ENCODE results near the gene BANF1. TPM values are rescaled to one million over a fixed set of nuclear protein-coding genes. Genes with fewer than 3 reads are reported as not detected.
"Not testable (repeated sequence)": the region's sequence is repeated elsewhere in the genome, so short reads cannot be mapped to it uniquely, and the experiment has no call there.

BANF1 gene
- total RNA-seq, 1 donor from 2014 or later, result 167 TPM

DNA sequence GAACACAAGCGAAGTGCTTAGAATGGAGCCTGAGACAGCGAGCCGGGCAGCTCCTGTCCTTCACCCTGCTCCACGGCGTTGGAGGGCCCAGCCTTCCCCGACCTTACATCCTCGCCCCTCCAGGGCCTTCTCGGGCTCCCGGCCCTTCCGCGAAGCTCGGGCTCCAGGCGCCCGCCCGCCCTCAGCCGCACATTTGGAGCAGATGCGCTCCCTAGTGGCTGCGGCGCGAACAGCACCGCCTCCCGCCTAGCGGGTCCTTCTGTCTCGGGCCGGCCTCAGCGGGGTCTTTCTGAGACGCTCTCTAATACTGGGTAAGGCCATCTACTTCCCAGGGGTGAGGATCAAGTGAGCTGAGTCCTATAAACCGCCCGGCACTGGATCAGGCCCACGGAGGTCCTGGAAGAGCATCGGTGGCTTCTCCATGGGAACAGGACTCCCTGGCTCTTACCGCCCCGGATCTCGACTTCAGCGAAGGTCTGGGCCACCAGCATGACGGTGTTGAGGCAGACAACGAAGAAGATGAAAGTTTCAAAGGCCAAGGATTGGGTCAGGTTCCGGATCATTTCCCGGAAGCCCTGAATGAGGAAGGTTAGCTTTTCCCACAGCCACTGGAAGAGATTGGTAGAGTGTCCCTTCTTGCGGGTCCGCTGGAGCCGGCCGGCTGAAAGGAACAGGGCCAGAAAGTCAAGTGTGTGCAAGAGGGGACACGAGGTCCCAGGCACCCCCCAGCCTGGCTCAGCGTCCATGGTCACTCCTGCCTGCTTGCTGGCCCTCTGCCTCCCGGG, 20.3 kb downstream of the BANF1 start:
- ATAC-seq (peak; percentile 92), DNase-seq (peak; percentile 89)
- Histone ChIP-seq H3K4me3 (peak overlapping the region; percentile 16), H3K27me3 (no peaks in the 10 kb centered on the region), H3K9me3 (no peaks in the 10 kb centered on the region), H3K27ac (no peak overlapping the region), H3K36me3 (no peaks in the 10 kb centered on the region), H3K4me1 (peaks cover 13% of the 10 kb centered on the region)
- TF ChIP-seq CTCF (IDR thresholded peaks at IDR 0.05), result peak; percentile 97
- intact Hi-C loops (cut with DNase I), result no loop called here

- intact Hi-C loops (cut with DNase I); DNase-seq; ATAC-seq; H3K9me3 ChIP-seq; H3K4me3 ChIP-seq; H3K27me3 ChIP-seq; H3K27ac ChIP-seq; H3K36me3 ChIP-seq: not testable (repeated sequence)
- peaks cover 13% of the 10 kb centered on the region for H3K4me1 ChIP-seq
These were observed 20.8 kb downstream of the BANF1 start for GRCh38 chr11:66023186-66023440.

- no peaks in the 10 kb centered on the region for H3K9me3 ChIP-seq
- intact Hi-C loops (cut with DNase I), result no loop called here
- no peak for ATAC-seq
- H3K4me3 ChIP-seq, result no peak within 1 kb of the TSS
- H3K4me1 ChIP-seq, result peaks cover 13% of the 10 kb centered on the region
- no peak within 1 kb of the TSS for H3K27ac ChIP-seq
- no peak for DNase-seq
- H3K27me3 ChIP-seq, result no peaks in the 10 kb centered on the region
- no peak for TF ChIP-seq CTCF (IDR thresholded peaks at IDR 0.05)
- H3K36me3 ChIP-seq, result no peaks in the 10 kb centered on the region
These were observed 23.8 kb downstream of the BANF1 start, which contains the start of gene CATSPER1 for GRCh38 chr11:66026017-66026529. Gene CATSPER1 (minus strand): TSS chr11:66026479. CDS start chr11:66026379, 100 bp downstream.

DNA sequence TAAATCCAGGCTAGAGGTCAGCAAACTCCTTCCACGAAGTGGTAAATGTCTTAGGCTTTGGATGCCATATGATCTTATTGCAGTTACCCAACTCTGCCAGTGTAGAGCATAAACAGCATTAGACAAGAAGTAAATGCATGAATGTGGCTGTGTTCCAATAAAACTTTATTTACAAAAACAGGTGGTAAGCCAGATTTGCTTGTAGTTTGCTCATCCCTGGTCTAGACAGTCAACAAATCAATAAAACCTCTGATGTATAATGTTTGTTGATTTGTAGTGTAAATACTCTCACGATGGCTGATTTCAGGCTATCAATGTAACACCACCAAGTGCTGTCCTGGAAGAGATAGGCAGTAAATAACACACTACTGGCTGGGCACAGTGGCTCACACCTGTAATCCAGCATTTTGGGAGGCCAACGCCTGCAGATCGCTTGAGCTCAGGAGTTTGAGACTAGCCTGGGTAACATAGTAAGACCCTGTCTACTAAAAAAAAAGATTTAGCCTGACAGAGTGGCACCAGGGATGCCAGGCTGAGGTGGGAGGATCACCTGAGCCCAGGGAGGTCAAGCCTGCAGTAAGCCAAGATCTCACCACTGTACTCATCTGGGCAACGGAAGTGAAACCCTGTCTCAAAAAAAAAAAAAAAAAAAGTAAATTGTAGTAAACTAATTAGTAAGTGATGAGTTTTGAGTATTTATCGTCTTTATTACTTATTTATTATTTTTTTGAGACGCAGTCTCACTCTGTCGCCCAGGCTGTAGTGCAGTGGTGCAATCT, 30.8 kb downstream of the BANF1 start:
- intact Hi-C loops (cut with DNase I), result no loop called here
- no peak overlapping the region for H3K27ac ChIP-seq
- no peaks in the 10 kb centered on the region for H3K27me3 ChIP-seq
- no peak for TF ChIP-seq CTCF (IDR thresholded peaks at IDR 0.05)
- DNase-seq (no peak), ATAC-seq (no peak)
- no peaks in the 10 kb centered on the region for H3K36me3 ChIP-seq
- no peaks in the 10 kb centered on the region for H3K4me1 ChIP-seq
- no peaks in the 10 kb centered on the region for H3K9me3 ChIP-seq
- no peak overlapping the region for H3K4me3 ChIP-seq

DNA sequence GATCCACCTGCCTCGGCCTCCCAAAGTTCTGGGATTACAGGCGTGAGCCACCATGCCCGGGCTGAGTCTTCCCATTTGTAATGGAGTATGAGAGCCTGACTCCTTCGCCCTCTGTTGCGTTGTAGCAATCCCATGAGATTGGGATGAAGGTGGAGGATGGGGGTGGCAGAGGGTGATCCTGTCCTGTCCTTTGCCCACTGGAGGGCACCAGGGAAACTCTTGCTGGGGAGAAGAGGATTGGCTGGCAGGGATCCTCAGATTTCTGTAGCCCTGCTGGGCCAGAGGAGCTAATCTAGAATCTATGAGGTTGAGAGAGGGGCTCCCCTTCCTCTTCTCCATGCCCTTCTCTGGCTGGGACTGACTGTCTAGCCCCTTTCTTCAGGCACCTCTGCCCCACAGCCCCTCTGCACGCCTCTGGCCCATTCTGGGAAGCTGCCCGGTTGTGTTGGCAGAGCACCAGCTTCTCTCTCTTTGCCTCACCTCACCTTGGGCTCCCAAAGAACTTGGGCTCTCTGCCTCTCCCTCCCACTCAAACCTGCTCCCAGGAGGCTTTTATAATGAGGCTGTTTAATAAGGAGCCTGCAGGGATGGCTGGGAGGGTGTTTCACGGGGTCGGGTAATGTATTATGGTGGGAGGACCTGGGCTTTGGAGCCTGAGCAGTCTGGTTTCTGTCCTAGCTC, 33.5 kb downstream of the BANF1 start:
- no peaks in the 10 kb centered on the region for H3K9me3 ChIP-seq
- H3K4me1 ChIP-seq, result no peaks in the 10 kb centered on the region
- no peaks in the 10 kb centered on the region for H3K36me3 ChIP-seq
- intact Hi-C loops (cut with DNase I), result no loop called here
- H3K4me3 ChIP-seq, result no peak overlapping the region
- no peak for DNase-seq
- ATAC-seq, result no peak
- H3K27ac ChIP-seq, result no peak overlapping the region
- no peaks in the 10 kb centered on the region for H3K27me3 ChIP-seq
- TF ChIP-seq CTCF (IDR thresholded peaks at IDR 0.05), result no peak

GRCh38 chr11:66036334-66036710, 34.0 kb downstream of the BANF1 start:
- Histone ChIP-seq H3K4me3 (no peak overlapping the region), H3K36me3 (no peaks in the 10 kb centered on the region), H3K27ac (no peak overlapping the region), H3K4me1 (no peaks in the 10 kb centered on the region), H3K9me3 (no peaks in the 10 kb centered on the region), H3K27me3 (no peaks in the 10 kb centered on the region)
- DNase-seq (no peak), ATAC-seq (no peak)
- intact Hi-C loops (cut with DNase I), result no loop called here
- no peak for TF ChIP-seq CTCF (IDR thresholded peaks at IDR 0.05)
